ENCODE data around the gene BTBD2. TPM values are rescaled to one million over a fixed set of nuclear protein-coding genes. Genes with fewer than 3 reads are reported as not detected.
A peak's percentile ranks its signal among the peaks of the same experiment; 100 is the strongest.

The BTBD2 gene
- total and polyA plus RNA-seq, 4 donors, result 7.4 to 25.1 (median 20.2) TPM

DNA sequence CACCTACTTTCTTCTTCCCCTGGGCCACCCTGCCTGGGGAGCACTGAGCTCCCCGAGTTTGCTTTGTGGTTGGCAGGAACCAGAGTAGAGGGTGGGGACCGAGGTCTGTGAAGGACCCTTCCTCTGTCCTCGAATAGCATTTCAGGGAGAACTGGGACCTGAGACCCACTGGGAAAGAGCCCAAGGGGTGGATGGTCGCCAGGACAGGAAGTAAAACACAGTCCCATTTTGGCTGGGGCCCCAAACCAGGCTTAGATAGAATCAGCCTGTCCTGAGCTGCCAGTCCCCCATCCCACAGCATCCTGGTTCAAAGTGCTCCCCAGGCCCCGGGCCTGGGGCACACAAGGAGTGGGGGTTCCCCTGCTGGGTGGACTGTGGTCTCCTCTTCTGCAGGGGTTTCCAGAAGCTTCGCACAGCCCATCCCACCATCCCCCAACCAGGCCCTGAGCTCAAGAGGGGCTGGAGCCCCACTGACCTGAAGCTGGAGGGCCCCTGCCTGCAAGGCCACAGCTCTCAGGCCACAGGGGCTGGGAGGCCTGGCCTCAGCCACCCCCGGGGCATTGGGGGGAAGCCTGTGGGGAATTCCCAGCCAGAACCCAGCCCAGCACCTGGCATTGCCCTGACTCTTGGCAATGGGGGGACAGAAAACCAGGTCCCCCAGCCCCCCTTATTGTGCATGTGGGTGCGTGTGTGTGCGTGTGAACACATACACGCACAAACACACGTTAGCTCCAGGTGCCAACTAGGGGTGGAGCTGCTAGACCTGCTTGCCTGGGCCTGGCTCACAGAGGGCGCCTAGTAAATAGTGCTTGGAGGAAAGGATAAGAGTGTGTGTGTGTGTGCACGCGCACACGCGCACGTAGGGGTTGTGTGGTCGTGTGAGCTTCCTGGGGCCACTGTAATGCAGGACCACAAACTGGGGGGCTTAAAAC, 36.5 kb upstream of the BTBD2 start:
- Histone ChIP-seq H3K27ac (ENCODE audit: low read depth in 1 of 2, low read length in 2 of 2) (peak overlapping the region; percentile 91 to 93), H3K36me3 (ENCODE audit: control insufficient read depth in 4 of 4, insufficient read depth in 3 of 4, low read depth in 1 of 4, low read length in 3 of 4) (peaks cover 0 to 2% (median 0%) of the 10 kb centered on the region in 4 donors), H3K9me3 (ENCODE audit: control insufficient read depth in 4 of 4, low read length in 3 of 4) (no peaks in the 10 kb centered on the region), H3K9ac (ENCODE audit: low read depth in 1 of 2, low read length in 2 of 2) (peak overlapping the region; percentile 17 to 63), H3K4me1 (ENCODE audit: control insufficient read depth in 4 of 4, insufficient read depth in 4 of 4, low read length in 3 of 4) (peaks cover 37 to 55% (median 42%) of the 10 kb centered on the region in 4 donors), H3K4me3 (ENCODE audit: low read depth in 1 of 3, low read length in 3 of 3) (no peak overlapping the region), H3K27me3 (ENCODE audit: control insufficient read depth in 4 of 4, insufficient read depth in 4 of 4, low read length in 3 of 4) (no peaks in the 10 kb centered on the region)
- WGBS, result 27% methylated on average over 18 of the region's 18 CpGs
- DNase-seq (ENCODE audit: low spot score), result no peak
- TF ChIP-seq RXRA (IDR thresholded peaks at IDR 0.05) (peak; percentile 51 to 58), HNF4A (conservative IDR thresholded peaks at IDR 0.05) (peak in 1 of 2 donors; percentile 3)
- TF ChIP-seq, protein P1, sequence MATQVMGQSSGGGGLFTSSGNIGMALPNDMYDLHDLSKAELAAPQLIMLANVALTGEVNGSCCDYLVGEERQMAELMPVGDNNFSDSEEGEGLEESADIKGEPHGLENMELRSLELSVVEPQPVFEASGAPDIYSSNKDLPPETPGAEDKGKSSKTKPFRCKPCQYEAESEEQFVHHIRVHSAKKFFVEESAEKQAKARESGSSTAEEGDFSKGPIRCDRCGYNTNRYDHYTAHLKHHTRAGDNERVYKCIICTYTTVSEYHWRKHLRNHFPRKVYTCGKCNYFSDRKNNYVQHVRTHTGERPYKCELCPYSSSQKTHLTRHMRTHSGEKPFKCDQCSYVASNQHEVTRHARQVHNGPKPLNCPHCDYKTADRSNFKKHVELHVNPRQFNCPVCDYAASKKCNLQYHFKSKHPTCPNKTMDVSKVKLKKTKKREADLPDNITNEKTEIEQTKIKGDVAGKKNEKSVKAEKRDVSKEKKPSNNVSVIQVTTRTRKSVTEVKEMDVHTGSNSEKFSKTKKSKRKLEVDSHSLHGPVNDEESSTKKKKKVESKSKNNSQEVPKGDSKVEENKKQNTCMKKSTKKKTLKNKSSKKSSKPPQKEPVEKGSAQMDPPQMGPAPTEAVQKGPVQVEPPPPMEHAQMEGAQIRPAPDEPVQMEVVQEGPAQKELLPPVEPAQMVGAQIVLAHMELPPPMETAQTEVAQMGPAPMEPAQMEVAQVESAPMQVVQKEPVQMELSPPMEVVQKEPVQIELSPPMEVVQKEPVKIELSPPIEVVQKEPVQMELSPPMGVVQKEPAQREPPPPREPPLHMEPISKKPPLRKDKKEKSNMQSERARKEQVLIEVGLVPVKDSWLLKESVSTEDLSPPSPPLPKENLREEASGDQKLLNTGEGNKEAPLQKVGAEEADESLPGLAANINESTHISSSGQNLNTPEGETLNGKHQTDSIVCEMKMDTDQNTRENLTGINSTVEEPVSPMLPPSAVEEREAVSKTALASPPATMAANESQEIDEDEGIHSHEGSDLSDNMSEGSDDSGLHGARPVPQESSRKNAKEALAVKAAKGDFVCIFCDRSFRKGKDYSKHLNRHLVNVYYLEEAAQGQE (IDR thresholded peaks at IDR 0.05), result no peak

DNA sequence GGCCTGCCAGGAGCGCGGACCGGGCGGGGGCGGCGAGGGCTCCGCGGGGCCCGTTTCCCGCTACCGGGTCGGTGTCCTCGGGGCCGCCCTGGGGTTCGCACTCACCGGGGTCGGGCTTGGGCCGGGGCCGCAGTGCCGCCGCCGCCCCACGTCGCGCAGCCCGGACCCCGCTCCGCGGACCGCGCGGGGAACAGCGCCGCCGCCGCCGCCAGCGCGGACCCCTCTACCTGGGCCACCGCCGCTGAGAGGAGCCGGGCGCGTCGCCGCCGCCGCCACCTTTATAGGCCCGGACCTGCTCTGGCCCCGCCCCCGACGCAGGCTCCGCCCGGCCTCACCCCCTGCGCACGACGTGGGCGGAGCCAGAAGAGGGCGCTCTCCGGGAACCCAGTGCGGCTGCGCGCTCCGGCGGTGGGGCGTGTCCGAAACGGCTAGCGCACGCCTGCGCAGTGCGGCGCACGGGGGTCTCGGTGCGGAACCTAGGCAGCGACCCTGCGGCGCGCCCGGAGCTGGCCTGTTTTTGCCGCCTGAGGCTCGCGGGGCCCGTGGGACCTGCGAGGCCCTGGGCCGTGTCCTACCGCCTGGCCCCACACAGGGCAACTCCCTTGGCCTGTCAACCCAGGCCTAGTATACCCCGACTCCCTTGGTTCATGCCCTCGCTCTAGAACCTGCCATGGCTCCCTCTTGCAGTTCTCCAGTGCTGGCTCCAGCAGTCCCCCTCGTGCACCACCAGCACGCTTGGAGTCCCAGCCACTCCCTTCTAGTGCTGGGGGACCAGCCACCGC, 35.7 kb upstream of the BTBD2 start, which contains the start of gene MKNK2:
MKNK2 (minus strand) TSS at position 254 of the 782 bp plus-strand sequence. CDS start 393 bp downstream, outside the sequence.
- TF ChIP-seq YY1 (IDR thresholded peaks at IDR 0.05), result peak; percentile 31
- TF ChIP-seq, protein P1 (IDR thresholded peaks at IDR 0.05), result peak; percentile 59
- TF ChIP-seq FOXA1 (IDR thresholded peaks at IDR 0.05), result no peak
- TF ChIP-seq SP1 (IDR thresholded peaks at IDR 0.05), result peak; percentile 31
- TF ChIP-seq TAF1 (conservative IDR thresholded peaks at IDR 0.05), result no peak
- TF ChIP-seq HNF4G (IDR thresholded peaks at IDR 0.05), result no peak
- TF ChIP-seq HNF4A (conservative IDR thresholded peaks at IDR 0.05), result no peak
- no peak for TF ChIP-seq RAD21 (IDR thresholded peaks at IDR 0.05)
- TF ChIP-seq RXRA (IDR thresholded peaks at IDR 0.05), result no peak
- no peak for TF ChIP-seq JUND (IDR thresholded peaks at IDR 0.05)
- TF ChIP-seq, protein P2, sequence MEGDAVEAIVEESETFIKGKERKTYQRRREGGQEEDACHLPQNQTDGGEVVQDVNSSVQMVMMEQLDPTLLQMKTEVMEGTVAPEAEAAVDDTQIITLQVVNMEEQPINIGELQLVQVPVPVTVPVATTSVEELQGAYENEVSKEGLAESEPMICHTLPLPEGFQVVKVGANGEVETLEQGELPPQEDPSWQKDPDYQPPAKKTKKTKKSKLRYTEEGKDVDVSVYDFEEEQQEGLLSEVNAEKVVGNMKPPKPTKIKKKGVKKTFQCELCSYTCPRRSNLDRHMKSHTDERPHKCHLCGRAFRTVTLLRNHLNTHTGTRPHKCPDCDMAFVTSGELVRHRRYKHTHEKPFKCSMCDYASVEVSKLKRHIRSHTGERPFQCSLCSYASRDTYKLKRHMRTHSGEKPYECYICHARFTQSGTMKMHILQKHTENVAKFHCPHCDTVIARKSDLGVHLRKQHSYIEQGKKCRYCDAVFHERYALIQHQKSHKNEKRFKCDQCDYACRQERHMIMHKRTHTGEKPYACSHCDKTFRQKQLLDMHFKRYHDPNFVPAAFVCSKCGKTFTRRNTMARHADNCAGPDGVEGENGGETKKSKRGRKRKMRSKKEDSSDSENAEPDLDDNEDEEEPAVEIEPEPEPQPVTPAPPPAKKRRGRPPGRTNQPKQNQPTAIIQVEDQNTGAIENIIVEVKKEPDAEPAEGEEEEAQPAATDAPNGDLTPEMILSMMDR (IDR thresholded peaks at IDR 0.05; ENCODE audit: low read depth, low read length, missing input control), result peak; percentile 36
- no peak for TF ChIP-seq GABPA (IDR thresholded peaks at IDR 0.05 in 1 of 2, conservative IDR thresholded peaks at IDR 0.05 in 1 of 2)
- TF ChIP-seq FOXA2 (IDR thresholded peaks at IDR 0.05), result no peak
- TF ChIP-seq, protein P3, sequence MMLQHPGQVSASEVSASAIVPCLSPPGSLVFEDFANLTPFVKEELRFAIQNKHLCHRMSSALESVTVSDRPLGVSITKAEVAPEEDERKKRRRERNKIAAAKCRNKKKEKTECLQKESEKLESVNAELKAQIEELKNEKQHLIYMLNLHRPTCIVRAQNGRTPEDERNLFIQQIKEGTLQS (IDR thresholded peaks at IDR 0.05), result no peak

More for the DNA sequence above, 35.7 kb upstream of the BTBD2 start, which contains the start of gene MKNK2:
- Histone ChIP-seq H3K4me1 (ENCODE audit: control insufficient read depth in 4 of 4, insufficient read depth in 4 of 4, low read length in 3 of 4) (peaks cover 39 to 64% (median 48%) of the 10 kb centered on the region in 4 donors), H3K27me3 (ENCODE audit: control insufficient read depth in 4 of 4, insufficient read depth in 4 of 4, low read length in 3 of 4) (no peaks in the 10 kb centered on the region), H3K27ac (ENCODE audit: low read depth in 1 of 2, low read length in 2 of 2) (peak within 1 kb of the TSS; percentile 95 to 99), H3K36me3 (ENCODE audit: control insufficient read depth in 4 of 4, insufficient read depth in 3 of 4, low read depth in 1 of 4, low read length in 3 of 4) (peaks cover 0 to 2% (median 0%) of the 10 kb centered on the region in 4 donors), H3K9ac (ENCODE audit: low read depth in 1 of 2, low read length in 2 of 2) (peak within 1 kb of the TSS; percentile 67 to 99), H3K4me3 (ENCODE audit: low read depth in 1 of 3, low read length in 3 of 3) (peak within 1 kb of the TSS; percentile 81 to 91 (median 84)), H3K9me3 (ENCODE audit: control insufficient read depth in 4 of 4, low read length in 3 of 4) (no peaks in the 10 kb centered on the region)
- DNase-seq (ENCODE audit: low spot score), result peak; percentile 98
- 2% methylated on average over 93 of the region's 93 CpGs for WGBS

All from liver (tissue), 9 donors.